Breast epithelium (tissue), 3 donors: ENCODE measurements around the gene TRMT1.

ENCODE experiments used
- CTCF ChIP-seq, 3 donors: fragments of 450-650 bp; IDR thresholded peaks; one replicate each; pipeline ENCODE4 v1.5.1; 2016 to 2017; ENCODE audit warnings: antibody characterized with exemption in 3 of 3, mild to moderate bottlenecking in 3 of 3, moderate library complexity in 3 of 3
- POLR2A ChIP-seq: fragments of 450-650 bp; IDR thresholded peaks from one replicate; pipeline ENCODE4 v1.6.1; 2016; ENCODE audit warnings: antibody characterized with exemption, mild to moderate bottlenecking, moderate library complexity

GRCh38 chr19:13122980-13123957, 6.7 kb upstream of the TRMT1 start:
- no peak for TF ChIP-seq POLR2A
- no peak for TF ChIP-seq CTCF (IDR thresholded peaks at IDR 0.05)
